ENCODE results near the gene SIX5.

Gene SIX5

GRCh38 chr19:45765702-45766295 lies 3.3 kb downstream of the SIX5 start:
- Histone ChIP-seq H4K20me1 (ENCODE audit: insufficient read depth, low read length) (0 out of 2 replicates have a peak, but pooled peaks cover 2% of the 10 kb centered on the region), H3K4me2 (ENCODE audit: insufficient read depth, low read length) (no peak overlapping the region), H2AFZ (ENCODE audit: low read depth, low read length) (no peak overlapping the region), H3K79me2 (ENCODE audit: insufficient read depth, low read length) (no peaks in the 10 kb centered on the region), H3K4me3 (ENCODE audit: low read depth in 1 of 2, low read length in 2 of 2) (no peak overlapping the region), H3K9me3 (ENCODE audit: insufficient read depth, low read length, severe bottlenecking) (no peaks in the 10 kb centered on the region), H3K9ac (ENCODE audit: low read depth, low read length) (no peak overlapping the region), H3K27me3 (ENCODE audit: insufficient read depth, low read length, poor library complexity) (no peaks in the 10 kb centered on the region), H3K4me1 (ENCODE audit: insufficient read depth, low read length) (peaks cover 24% of the 10 kb centered on the region), H3K27ac (ENCODE audit: low read length) (no peak overlapping the region), H3K36me3 (ENCODE audit: insufficient read depth, low read length) (no peaks in the 10 kb centered on the region)
- DNase-seq (no peak), ATAC-seq (ENCODE audit: insufficient read depth, low read depth) (no peak)
- TF ChIP-seq, protein P1, sequence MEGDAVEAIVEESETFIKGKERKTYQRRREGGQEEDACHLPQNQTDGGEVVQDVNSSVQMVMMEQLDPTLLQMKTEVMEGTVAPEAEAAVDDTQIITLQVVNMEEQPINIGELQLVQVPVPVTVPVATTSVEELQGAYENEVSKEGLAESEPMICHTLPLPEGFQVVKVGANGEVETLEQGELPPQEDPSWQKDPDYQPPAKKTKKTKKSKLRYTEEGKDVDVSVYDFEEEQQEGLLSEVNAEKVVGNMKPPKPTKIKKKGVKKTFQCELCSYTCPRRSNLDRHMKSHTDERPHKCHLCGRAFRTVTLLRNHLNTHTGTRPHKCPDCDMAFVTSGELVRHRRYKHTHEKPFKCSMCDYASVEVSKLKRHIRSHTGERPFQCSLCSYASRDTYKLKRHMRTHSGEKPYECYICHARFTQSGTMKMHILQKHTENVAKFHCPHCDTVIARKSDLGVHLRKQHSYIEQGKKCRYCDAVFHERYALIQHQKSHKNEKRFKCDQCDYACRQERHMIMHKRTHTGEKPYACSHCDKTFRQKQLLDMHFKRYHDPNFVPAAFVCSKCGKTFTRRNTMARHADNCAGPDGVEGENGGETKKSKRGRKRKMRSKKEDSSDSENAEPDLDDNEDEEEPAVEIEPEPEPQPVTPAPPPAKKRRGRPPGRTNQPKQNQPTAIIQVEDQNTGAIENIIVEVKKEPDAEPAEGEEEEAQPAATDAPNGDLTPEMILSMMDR (IDR thresholded peaks at IDR 0.05; ENCODE audit: borderline replicate concordance, extremely low read depth, low read length, poor library complexity, severe bottlenecking) = no peak
- TF ChIP-seq EZH2 (IDR thresholded peaks at IDR 0.05; ENCODE audit: borderline replicate concordance, low read depth, low read length, severe bottlenecking) = no peak

GRCh38 chr19:45764945-45765701 lies 3.9 kb downstream of the SIX5 start:
- no peak overlapping the region for H3K9ac ChIP-seq (ENCODE audit: low read depth, low read length)
- H3K27ac ChIP-seq (ENCODE audit: low read length) = no peak overlapping the region
- no peak for DNase-seq
- TF ChIP-seq, protein P1 (IDR thresholded peaks at IDR 0.05; ENCODE audit: borderline replicate concordance, extremely low read depth, low read length, poor library complexity, severe bottlenecking) = no peak
- TF ChIP-seq EZH2 (IDR thresholded peaks at IDR 0.05; ENCODE audit: borderline replicate concordance, low read depth, low read length, severe bottlenecking) = no peak
- no peaks in the 10 kb centered on the region for H3K36me3 ChIP-seq (ENCODE audit: insufficient read depth, low read length)
- no peaks in the 10 kb centered on the region for H3K9me3 ChIP-seq (ENCODE audit: insufficient read depth, low read length, severe bottlenecking)
- no peak overlapping the region for H3K4me2 ChIP-seq (ENCODE audit: insufficient read depth, low read length)
- H3K27me3 ChIP-seq (ENCODE audit: insufficient read depth, low read length, poor library complexity) = no peaks in the 10 kb centered on the region
- no peak overlapping the region for H3K4me3 ChIP-seq (ENCODE audit: low read depth in 1 of 2, low read length in 2 of 2)
- peaks cover 17% of the 10 kb centered on the region for H3K4me1 ChIP-seq (ENCODE audit: insufficient read depth, low read length)
- H4K20me1 ChIP-seq (ENCODE audit: insufficient read depth, low read length) = 0 out of 2 replicates have a peak, but pooled peaks cover 2% of the 10 kb centered on the region
- no peak for ATAC-seq (ENCODE audit: insufficient read depth, low read depth)
- no peaks in the 10 kb centered on the region for H3K79me2 ChIP-seq (ENCODE audit: insufficient read depth, low read length)
- H2AFZ ChIP-seq (ENCODE audit: low read depth, low read length) = no peak overlapping the region

DNA sequence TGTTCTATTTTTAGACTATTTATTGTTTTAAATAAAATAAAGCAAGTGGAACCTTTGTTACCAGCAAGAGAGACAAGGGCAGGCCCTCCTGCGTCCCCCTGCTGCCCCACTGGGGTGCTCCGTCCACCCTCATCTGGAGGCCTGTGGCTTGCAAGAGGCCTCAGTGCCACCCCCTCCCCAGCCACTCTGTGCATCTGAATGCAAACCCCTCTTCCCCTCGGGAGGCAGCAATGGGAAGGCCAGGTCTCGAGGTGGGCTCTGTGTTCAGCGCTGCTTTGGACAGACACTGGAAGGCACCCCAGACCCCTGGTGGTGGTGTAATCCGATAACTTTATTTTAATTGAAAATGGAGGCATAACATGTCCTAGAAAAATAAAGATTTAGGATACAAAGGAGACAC lies 4.6 kb downstream of the SIX5 start:
- no peak overlapping the region for H3K9ac ChIP-seq (ENCODE audit: low read depth, low read length)
- H3K4me2 ChIP-seq (ENCODE audit: insufficient read depth, low read length) = no peak overlapping the region
- ATAC-seq (ENCODE audit: insufficient read depth, low read depth) (no peak), DNase-seq (no peak)
- no peaks in the 10 kb centered on the region for H3K79me2 ChIP-seq (ENCODE audit: insufficient read depth, low read length)
- H3K4me3 ChIP-seq (ENCODE audit: low read depth in 1 of 2, low read length in 2 of 2) = no peak overlapping the region
- H2AFZ ChIP-seq (ENCODE audit: low read depth, low read length) = no peak overlapping the region
- H3K36me3 ChIP-seq (ENCODE audit: insufficient read depth, low read length) = no peaks in the 10 kb centered on the region
- H3K27ac ChIP-seq (ENCODE audit: low read length) = no peak overlapping the region
- no peaks in the 10 kb centered on the region for H4K20me1 ChIP-seq (ENCODE audit: insufficient read depth, low read length)
- no peak for TF ChIP-seq EZH2 (IDR thresholded peaks at IDR 0.05; ENCODE audit: borderline replicate concordance, low read depth, low read length, severe bottlenecking)
- TF ChIP-seq, protein P1 (IDR thresholded peaks at IDR 0.05; ENCODE audit: borderline replicate concordance, extremely low read depth, low read length, poor library complexity, severe bottlenecking) = no peak
- H3K4me1 ChIP-seq (ENCODE audit: insufficient read depth, low read length) = peaks cover 10% of the 10 kb centered on the region
- no peaks in the 10 kb centered on the region for H3K27me3 ChIP-seq (ENCODE audit: insufficient read depth, low read length, poor library complexity)
- no peaks in the 10 kb centered on the region for H3K9me3 ChIP-seq (ENCODE audit: insufficient read depth, low read length, severe bottlenecking)
